ENCODE measurements around the gene SLC38A1. TPM values are rescaled to one million over a fixed set of nuclear protein-coding genes. Genes with fewer than 3 reads are reported as not detected.
"Not testable (repeated sequence)": the region's sequence is repeated elsewhere in the genome, so short reads cannot be mapped to it uniquely, and the experiment has no call there.

The SLC38A1 gene
- total RNA-seq, 4 donors from 2014 or later, result 14.8 to 48.5 (median 28.4) TPM

DNA sequence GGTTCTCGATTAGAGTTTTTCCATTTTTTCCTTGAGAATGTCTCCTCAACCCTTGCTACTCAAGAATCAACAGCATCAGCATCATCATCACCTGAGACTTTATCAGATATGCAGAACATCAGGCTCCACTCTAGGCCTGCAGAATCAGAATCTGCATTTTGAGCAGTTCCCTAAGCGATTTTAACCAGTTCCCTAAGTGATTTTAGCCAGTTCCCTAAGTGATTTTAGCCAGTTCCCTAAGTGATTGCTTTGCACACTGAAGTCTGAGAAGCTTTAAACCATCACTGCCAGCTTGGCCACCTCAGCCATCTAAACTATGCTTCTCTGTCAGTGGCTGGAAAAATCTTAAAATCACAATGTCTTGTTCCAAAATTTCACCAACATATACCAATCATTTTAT lies 29.4 kb upstream of the SLC38A1 start:
- ATAC-seq (ENCODE audit: low FRiP score), result no peak
- DNase-seq (ENCODE audit: low spot score), result no peak
- TF ChIP-seq CTCF (IDR thresholded peaks at IDR 0.05), result no peak

- DNase-seq (ENCODE audit: low spot score) (no peak), ATAC-seq (ENCODE audit: low FRiP score) (no peak)
- TF ChIP-seq CTCF (IDR thresholded peaks at IDR 0.05), result no peak
Observed at GRCh38 chr12:46296822-46297221, 28.0 kb upstream of the SLC38A1 start.

DNA sequence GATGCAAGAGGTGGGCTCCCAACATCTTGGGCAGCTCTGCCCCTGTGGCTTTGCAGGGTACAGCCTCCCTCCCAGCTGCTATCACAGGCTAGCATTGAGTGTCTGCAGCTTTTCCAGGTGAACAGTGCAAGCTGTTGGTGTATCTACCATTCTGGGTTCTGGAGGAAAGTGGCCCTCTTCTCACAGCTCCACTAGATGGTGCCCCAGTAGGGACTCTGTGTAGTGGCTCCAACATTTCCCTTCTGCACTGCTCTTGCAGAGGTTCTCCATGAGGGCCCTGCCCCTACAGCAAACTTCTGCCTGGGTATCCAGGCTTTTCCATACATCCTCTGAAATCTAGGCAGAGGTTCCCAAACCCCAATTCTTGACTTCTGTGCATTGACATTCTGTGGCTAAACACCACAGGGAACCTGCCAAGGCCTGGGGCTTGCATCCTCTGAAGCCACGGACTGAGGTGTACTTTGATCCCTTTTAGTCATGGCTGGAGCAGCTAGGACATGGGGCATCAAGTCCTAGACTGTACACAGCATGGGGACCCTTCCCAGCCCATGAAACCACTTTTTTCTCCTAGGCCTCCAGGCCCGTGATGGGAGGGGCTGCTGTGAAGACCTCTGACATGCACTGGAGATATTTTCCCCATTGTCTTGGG lies 24.0 kb upstream of the SLC38A1 start:
- ATAC-seq (ENCODE audit: low FRiP score) (no peak), DNase-seq (ENCODE audit: low spot score) (no peak)
- no peak for TF ChIP-seq CTCF (IDR thresholded peaks at IDR 0.05)

GRCh38 chr12:46291953-46292352 lies 23.1 kb upstream of the SLC38A1 start:
- DNase-seq (ENCODE audit: low spot score); ATAC-seq (ENCODE audit: low FRiP score): not testable (repeated sequence)

DNA sequence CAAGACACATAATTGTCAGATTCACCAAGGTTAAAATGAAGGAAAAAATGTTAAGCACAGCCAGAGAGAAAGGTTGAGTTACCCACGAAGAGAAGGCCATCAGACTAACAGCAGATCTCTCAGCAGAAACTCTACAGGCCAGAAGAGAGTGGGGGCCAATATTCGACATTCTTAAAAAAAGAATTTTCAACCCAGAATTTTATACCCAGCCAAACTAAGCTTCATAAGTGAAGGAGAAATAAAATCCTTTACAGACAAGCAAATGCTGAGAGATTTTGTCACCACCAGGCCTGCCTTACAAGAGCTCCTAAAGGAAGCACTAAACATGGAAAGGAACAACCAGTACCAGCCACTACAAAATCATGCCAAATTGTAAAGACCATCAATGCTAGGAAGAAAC lies 16.3 kb upstream of the SLC38A1 start:
- DNase-seq (ENCODE audit: low spot score); ATAC-seq (ENCODE audit: low FRiP score): not testable (repeated sequence)

DNA sequence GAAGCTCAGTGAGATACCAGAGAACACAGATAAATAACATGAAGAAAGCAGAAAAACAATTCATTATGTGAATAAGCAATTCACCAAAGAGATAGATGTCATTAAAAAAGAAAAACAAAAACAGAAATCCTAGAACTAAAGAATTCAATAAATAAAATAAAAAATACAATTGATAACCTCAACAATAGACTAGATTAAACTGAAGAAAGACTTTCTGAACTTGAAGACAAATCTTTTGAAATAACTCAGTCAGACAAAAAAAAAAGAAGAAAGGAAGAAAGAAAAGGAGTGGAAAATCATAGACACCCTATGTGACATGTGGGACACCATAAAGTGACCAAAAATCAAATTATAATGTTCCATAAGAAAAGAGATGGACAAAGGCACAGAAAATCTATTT lies 14.0 kb upstream of the SLC38A1 start:
- ATAC-seq (ENCODE audit: low FRiP score) (no peak), DNase-seq (ENCODE audit: low spot score) (no peak)
- no peak for TF ChIP-seq CTCF (IDR thresholded peaks at IDR 0.05)

GRCh38 chr12:46276756-46277155 lies 7.9 kb upstream of the SLC38A1 start:
- DNase-seq (ENCODE audit: low spot score) (no peak), ATAC-seq (ENCODE audit: low FRiP score) (no peak)
- no peak for TF ChIP-seq CTCF (IDR thresholded peaks at IDR 0.05)

DNA sequence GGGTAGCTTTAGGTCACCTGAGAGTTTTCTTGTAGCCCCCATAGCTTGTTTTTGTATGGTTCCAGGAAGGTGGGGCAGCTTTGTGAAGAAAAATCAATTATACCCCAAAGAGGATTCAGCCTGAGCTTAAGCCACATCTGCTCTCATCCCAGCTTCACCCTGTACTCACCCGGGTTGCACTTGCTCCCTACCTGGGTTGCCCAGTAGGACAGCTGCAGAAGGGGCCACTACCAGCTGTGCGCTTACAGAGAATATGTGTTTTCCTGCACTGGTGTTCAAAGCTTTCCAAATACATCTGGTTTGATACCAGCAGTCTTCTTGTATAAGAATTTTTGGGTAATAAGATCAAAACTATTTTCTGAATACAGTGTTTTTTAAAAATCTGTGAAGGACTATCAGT lies 3.0 kb upstream of the SLC38A1 start:
- no peak for TF ChIP-seq CTCF (IDR thresholded peaks at IDR 0.05)
- ATAC-seq (ENCODE audit: low FRiP score), result no peak
- DNase-seq (ENCODE audit: low spot score), result no peak
